ENCODE data around the gene NRSN2. TPM values are rescaled to one million over a fixed set of nuclear protein-coding genes. Genes with fewer than 3 reads are reported as not detected.

The NRSN2 gene
- total and polyA plus RNA-seq, 2 donors (not counting 3 experiments of a cell fraction or from before 2014, with no cell fraction given): 36.9 to 64.1 TPM

- Histone ChIP-seq H3K79me2 (ENCODE audit: control insufficient read depth, insufficient read depth, low read length) (no peaks in the 10 kb centered on the region), H3K4me2 (ENCODE audit: insufficient read depth, low read length) (peak overlapping the region; percentile 87), H3K4me3 (replicated peaks in 1 of 3; ENCODE audit: insufficient read depth in 1 of 3, low read depth in 1 of 3, low read length in 3 of 3) (peak overlapping the region in 2 of 3 experiments; percentile 41 to 54), H3K27ac (ENCODE audit: insufficient read depth, low read depth, low read length) (peak overlapping the region; percentile 96), H3K9me3 (replicated peaks; ENCODE audit: control insufficient read depth, insufficient read depth, low read length) (no peaks in the 10 kb centered on the region), H3K36me3 (ENCODE audit: control insufficient read depth in 2 of 2, extremely low read depth in 1 of 2, insufficient read depth in 2 of 2, low read length in 2 of 2) (no peaks in the 10 kb centered on the region), H4K20me1 (replicated peaks; ENCODE audit: control insufficient read depth, extremely low read depth, insufficient read depth, low read length) (no peaks in the 10 kb centered on the region), H3K27me3 (ENCODE audit: control insufficient read depth in 2 of 2, insufficient read depth in 2 of 2, low read length in 2 of 2) (no peaks in the 10 kb centered on the region), H3K9ac (replicated peaks; ENCODE audit: extremely low read depth, insufficient read depth, low read length) (peak overlapping the region; percentile 90), H3K4me1 (ENCODE audit: control insufficient read depth, extremely low read depth, insufficient read depth, low read length) (peaks cover 29% of the 10 kb centered on the region), H3K9me1 (replicated peaks; ENCODE audit: control insufficient read depth, extremely low read depth, insufficient read depth, low read length) (no peaks in the 10 kb centered on the region), H2AFZ (ENCODE audit: low read depth, low read length) (peak overlapping the region; percentile 71)
- POLR2A ChIA-PET: interaction anchor here (1.7 to 1.8 kb wide), 2 partner anchors 11 to 16 kb away, joined by 7 to 9 read pairs; partner anchors contain the start of gene SOX12
- DNase-seq (ENCODE audit: low read depth, low spot score) (no peak), FAIRE-seq (no peak)
- TF ChIP-seq POLR2A (IDR thresholded peaks at IDR 0.05; ENCODE audit: low read depth, low read length): no peak
- no peak for TF ChIP-seq MYC (IDR thresholded peaks at IDR 0.05; ENCODE audit: low read depth, low read length)
- TF ChIP-seq GATA2 (IDR thresholded peaks at IDR 0.05; ENCODE audit: insufficient read depth, insufficient read length, low read depth, low read length): no peak
- TF ChIP-seq MAX (IDR thresholded peaks at IDR 0.05; ENCODE audit: insufficient read depth, insufficient read length): no peak
- TF ChIP-seq POLR2AphosphoS5 (IDR thresholded peaks at IDR 0.05; ENCODE audit: insufficient read depth, low read depth, low read length): no peak
- no peak for TF ChIP-seq JUN (IDR thresholded peaks at IDR 0.05; ENCODE audit: borderline replicate concordance, insufficient read depth, insufficient read length, low read depth)
- TF ChIP-seq FOS (IDR thresholded peaks at IDR 0.05; ENCODE audit: borderline replicate concordance, insufficient read depth, low read length): no peak
- TF ChIP-seq EZH2 (IDR thresholded peaks at IDR 0.05; ENCODE audit: borderline replicate concordance, low read depth, low read length, severe bottlenecking): no peak
- no peak for TF ChIP-seq CTCF (IDR thresholded peaks at IDR 0.05; ENCODE audit: extremely low read depth in 1 of 2, insufficient read depth in 1 of 2, low read depth in 1 of 2, low read length in 2 of 2)
- intact Hi-C loops (cut with micrococcal nuclease) (no loop called here), dilution Hi-C loops (cut with MboI; ENCODE audit: extremely low pct_ligation_motif_present, low sequenced_read_pairs) (no loop called here)
- CTCF ChIA-PET: interaction anchor here (0.6 to 2.0 kb wide), 7 partner anchors 10 to 122 kb away, joined by 3 to 18 read pairs (median 4); partner anchors contain the start of genes NRSN2 and SOX12
- BruUV-seq (replicated peaks): TSS peak; percentile 95
Observed at GRCh38 chr20:309306-309840, 37.5 kb upstream of the NRSN2 start.
